Stomach (tissue), 9 donors: Measurements from ENCODE around the gene LRRC28. TPM values are rescaled to one million over a fixed set of nuclear protein-coding genes. Genes with fewer than 3 reads are reported as not detected.

ENCODE experiments used
- DNase-seq, 2 donors: peaks; one replicate each; pipeline versions ENCODE4 v3.0.0 to v3.0.0-alpha.2; 2013 to 2019
- H3K27ac ChIP-seq, 5 donors: fragments of 200-600 bp in 4 of 5; sonication (generic) in 4 of 5; one replicate each; pipeline ENCODE4 v1.5.1; 2013 to 2019; ENCODE audit warnings: mild to moderate bottlenecking in 1 of 5, moderate library complexity in 1 of 5
- H3K27me3 ChIP-seq, 3 donors: fragments of 200-600 bp; sonication (generic); one replicate each; pipeline ENCODE4 v1.5.1; 2017 to 2019; ENCODE audit warnings: mixed run types in 1 of 3
- H3K36me3 ChIP-seq, 4 donors: fragments of 200-600 bp; sonication (generic); 1 replicate in 3 of 4; 2 replicates in 1 of 4; pipeline ENCODE4 v1.5.1; 2016 to 2019
- H3K4me1 ChIP-seq, 4 donors: fragments of 200-600 bp; sonication (generic); one replicate each; pipeline ENCODE4 v1.5.1; 2016 to 2019
- H3K4me3 ChIP-seq, 4 donors: fragments of 200-600 bp; sonication (generic) in 3 of 4; one replicate each; pipeline ENCODE4 v1.5.1; 2016 to 2019; ENCODE audit warnings: mild to moderate bottlenecking in 1 of 4
- H3K9me3 ChIP-seq, 4 donors: fragments of 200-600 bp; sonication (generic); one replicate each; pipeline ENCODE4 v1.5.1; 2016 to 2019
- EP300 ChIP-seq: sonication (generic); formaldehyde crosslinking; IDR thresholded peaks from one replicate; pipeline ENCODE4 v1.6.1; 2017; ENCODE audit warnings: antibody characterized with exemption
- POLR2A ChIP-seq, 4 donors: fragments of 450-650 bp; IDR thresholded peaks; one replicate each; pipeline ENCODE4 v1.6.1; 2016; ENCODE audit warnings: antibody characterized with exemption in 4 of 4, control low read depth in 2 of 4, mild to moderate bottlenecking in 1 of 4, moderate library complexity in 1 of 4
- POLR2AphosphoS5 ChIP-seq, 3 donors: sonication (generic); formaldehyde crosslinking; IDR thresholded peaks; one replicate each; pipeline ENCODE4 v1.6.1; 2016; ENCODE audit warnings: antibody characterized with exemption in 3 of 3
- WGBS, 5 donors: extraction: QIAGEN DNeasy Blood & Tissue Kit in 3 of 5; methylation state at CpG; one replicate each; pipeline versions ENCODE4 v1.1.5 to v1.1.7; 2013 to 2018; 5-methylcytosine and 5-hydroxymethylcytosine counted together
- intact Hi-C: fragments of 100-400 bp; cut with DNase I; formaldehyde crosslinking; loops from one replicate; pipeline ENCODE4 v1.15.1; 2023; ENCODE audit warnings: low total_unique reads
- polyA plus RNA-seq, 3 donors: library from polyadenylated mRNA; stranded (reverse); fragments of 200-250 nt; gene quantifications; one replicate each; pipeline ENCODE4 v1.2.3, GENCODE V29; 2013
- total RNA-seq, 5 donors: library from RNA; depleted of rRNA; stranded (reverse); fragments of >200 nt; gene quantifications; one replicate each; pipeline versions ENCODE4 v1.1.0 to v1.2.3, GENCODE V29; 2014 to 2016
- TF ChIP-seq, protein P1 (sequence below), 7 experiments: fragments of 450-650 bp in 4 of 7; fragments of 200-600 bp in 3 of 7; sonication (generic) in 3 of 7; IDR thresholded peaks; one replicate each; pipeline ENCODE4 v1.5.1; 2016 to 2019; ENCODE audit warnings: antibody characterized with exemption in 7 of 7, control low read depth in 2 of 7, mild to moderate bottlenecking in 1 of 7
- donor health status: healthy with polysubstance abuse.
- donor health status: Bipolar disorder and iron deficiency.
- donor health status: healthy.

The LRRC28 gene
- total and polyA plus RNA-seq, 8 donors, result 9.6 to 82.6 (median 26.2) TPM

DNA sequence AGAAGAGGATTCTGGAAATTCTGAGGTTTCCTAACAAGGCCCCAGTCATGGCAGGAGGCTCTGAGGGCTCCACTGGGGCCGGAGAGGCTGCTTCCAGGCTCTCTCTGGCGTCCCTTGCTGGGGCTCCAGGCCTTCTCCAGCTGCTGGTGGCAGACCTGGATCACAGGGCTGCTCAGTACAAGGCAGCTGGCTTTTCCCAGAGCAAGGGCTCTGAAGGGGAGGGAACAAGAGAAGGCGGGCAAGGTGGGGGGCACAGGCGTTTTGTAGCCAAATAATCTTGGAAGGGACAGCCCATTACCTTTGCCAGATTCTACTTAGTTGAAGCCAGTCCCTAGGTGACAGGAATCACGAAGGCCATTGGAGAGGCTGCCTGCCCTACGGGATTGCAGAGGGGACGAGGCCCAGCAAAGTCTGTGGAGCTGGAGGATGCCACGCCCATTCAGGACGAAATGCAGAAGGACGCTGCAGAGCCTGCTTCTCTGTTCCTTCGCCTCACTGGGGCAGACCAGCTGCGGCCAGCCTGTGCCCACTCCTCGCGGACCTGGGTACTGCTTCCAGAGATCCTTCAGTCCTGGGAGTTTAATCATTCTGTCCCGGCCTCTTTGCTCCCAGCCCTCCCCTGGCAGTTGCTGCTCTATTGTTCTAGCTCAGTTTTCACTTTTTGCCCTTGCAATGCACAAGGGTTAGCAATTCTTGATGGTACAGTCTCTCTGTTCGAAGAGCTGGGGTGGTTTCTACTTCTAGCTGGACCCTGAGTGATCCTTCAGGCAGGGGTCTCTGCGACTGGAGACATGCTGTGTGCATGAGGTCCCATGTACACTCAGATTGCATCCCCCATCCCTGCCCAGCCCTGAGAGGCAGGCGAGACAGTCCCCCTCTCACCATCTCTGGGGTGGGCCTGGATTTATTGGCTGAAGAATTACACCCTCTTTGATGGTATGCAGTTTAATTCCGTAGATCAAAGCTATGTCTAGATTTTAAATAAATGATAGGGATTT lies 165.2 kb downstream of the LRRC28 start:
- intact Hi-C loops, result no loop called here
- no peaks in the 10 kb centered on the region for H3K9me3 ChIP-seq
- peak; percentile 12 to 14 for DNase-seq
- TF ChIP-seq, protein P1, sequence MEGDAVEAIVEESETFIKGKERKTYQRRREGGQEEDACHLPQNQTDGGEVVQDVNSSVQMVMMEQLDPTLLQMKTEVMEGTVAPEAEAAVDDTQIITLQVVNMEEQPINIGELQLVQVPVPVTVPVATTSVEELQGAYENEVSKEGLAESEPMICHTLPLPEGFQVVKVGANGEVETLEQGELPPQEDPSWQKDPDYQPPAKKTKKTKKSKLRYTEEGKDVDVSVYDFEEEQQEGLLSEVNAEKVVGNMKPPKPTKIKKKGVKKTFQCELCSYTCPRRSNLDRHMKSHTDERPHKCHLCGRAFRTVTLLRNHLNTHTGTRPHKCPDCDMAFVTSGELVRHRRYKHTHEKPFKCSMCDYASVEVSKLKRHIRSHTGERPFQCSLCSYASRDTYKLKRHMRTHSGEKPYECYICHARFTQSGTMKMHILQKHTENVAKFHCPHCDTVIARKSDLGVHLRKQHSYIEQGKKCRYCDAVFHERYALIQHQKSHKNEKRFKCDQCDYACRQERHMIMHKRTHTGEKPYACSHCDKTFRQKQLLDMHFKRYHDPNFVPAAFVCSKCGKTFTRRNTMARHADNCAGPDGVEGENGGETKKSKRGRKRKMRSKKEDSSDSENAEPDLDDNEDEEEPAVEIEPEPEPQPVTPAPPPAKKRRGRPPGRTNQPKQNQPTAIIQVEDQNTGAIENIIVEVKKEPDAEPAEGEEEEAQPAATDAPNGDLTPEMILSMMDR (IDR thresholded peaks at IDR 0.05), result no peak
- TF ChIP-seq POLR2A (IDR thresholded peaks at IDR 0.05) (no peak), EP300 (no peak), POLR2AphosphoS5 (IDR thresholded peaks at IDR 0.05) (no peak)
- H3K27ac ChIP-seq, result no peak overlapping the region
- peaks cover 0 to 7% (median 0%) of the 10 kb centered on the region in 4 donors for H3K4me1 ChIP-seq
- no peak overlapping the region for H3K4me3 ChIP-seq
- 74 to 83% (median 77%) methylated on average over 17 to 19 of the region's 19 CpGs for WGBS, 5 donors
- no peaks in the 10 kb centered on the region for H3K27me3 ChIP-seq
- H3K36me3 ChIP-seq, result no peaks in the 10 kb centered on the region

DNA sequence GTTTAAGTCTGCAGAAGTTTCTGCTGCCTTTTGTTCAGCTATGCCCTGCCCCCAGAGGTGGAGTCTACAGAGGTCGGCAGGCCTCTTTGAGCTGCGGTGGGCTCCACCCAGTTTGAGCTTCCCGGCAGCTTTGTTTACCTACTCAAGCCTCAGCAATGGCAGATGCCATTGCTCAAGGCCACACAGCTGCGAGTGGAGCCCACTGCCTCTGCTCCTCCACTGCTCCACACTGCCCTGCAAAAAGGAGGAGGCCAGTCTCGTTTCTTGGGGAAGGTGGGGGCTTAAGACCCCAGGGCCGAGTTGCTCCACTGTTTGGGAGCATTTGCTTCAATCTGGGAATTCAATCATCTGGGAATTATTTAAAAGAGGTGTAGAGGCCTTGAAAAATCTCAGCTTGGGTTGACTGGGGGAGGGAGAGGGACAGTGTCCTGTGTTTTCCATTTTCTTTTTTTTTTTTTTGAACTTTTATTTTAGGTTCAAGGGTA lies 169.9 kb downstream of the LRRC28 start:
- no peak overlapping the region for H3K4me3 ChIP-seq
- H3K27ac ChIP-seq, result no peak overlapping the region
- intact Hi-C loops, result no loop called here
- H3K4me1 ChIP-seq, result peaks cover 0 to 27% (median 17%) of the 10 kb centered on the region in 4 donors
- 15 to 24% (median 19%) methylated on average over 6 of the region's 6 CpGs for WGBS, 5 donors
- no peaks in the 10 kb centered on the region for H3K9me3 ChIP-seq
- TF ChIP-seq POLR2A (IDR thresholded peaks at IDR 0.05), result no peak
- TF ChIP-seq POLR2AphosphoS5 (IDR thresholded peaks at IDR 0.05), result no peak
- TF ChIP-seq, protein P1 (IDR thresholded peaks at IDR 0.05), result no peak
- no peak for TF ChIP-seq EP300
- no peaks in the 10 kb centered on the region for H3K36me3 ChIP-seq
- H3K27me3 ChIP-seq, result no peaks in the 10 kb centered on the region
- peak; percentile 53 to 66 for DNase-seq

DNA sequence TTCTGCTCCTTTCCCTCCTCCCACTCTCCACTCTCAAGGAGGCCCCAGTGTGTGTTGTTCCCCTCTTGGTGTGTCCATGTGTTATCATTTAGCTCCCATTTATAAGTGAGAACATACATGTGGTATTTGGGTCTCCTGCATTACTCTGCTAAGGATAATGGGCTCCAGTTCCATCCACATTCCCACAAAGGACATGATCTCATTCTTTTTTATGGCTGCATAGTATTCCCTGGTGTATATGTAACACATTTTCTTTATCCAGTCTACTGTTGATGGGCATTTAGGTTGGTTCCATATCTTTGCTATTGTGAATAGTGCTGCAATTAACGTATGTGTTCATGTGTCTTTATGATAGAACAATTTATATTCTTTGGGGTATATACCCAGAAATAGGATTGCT lies 170.5 kb downstream of the LRRC28 start:
- Histone ChIP-seq H3K27ac (no peak overlapping the region), H3K27me3 (no peaks in the 10 kb centered on the region), H3K4me3 (no peak overlapping the region), H3K9me3 (no peaks in the 10 kb centered on the region), H3K36me3 (no peaks in the 10 kb centered on the region), H3K4me1 (peaks cover 0 to 27% (median 17%) of the 10 kb centered on the region in 4 donors)
- no peak for DNase-seq
- intact Hi-C loops, result no loop called here
- 93 to 100% (median 97%) methylated on average over 1 of the region's 1 CpG for WGBS, 5 donors
- TF ChIP-seq POLR2A (IDR thresholded peaks at IDR 0.05) (no peak), POLR2AphosphoS5 (IDR thresholded peaks at IDR 0.05) (no peak), EP300 (no peak)
- TF ChIP-seq, protein P1 (IDR thresholded peaks at IDR 0.05), result no peak

DNA sequence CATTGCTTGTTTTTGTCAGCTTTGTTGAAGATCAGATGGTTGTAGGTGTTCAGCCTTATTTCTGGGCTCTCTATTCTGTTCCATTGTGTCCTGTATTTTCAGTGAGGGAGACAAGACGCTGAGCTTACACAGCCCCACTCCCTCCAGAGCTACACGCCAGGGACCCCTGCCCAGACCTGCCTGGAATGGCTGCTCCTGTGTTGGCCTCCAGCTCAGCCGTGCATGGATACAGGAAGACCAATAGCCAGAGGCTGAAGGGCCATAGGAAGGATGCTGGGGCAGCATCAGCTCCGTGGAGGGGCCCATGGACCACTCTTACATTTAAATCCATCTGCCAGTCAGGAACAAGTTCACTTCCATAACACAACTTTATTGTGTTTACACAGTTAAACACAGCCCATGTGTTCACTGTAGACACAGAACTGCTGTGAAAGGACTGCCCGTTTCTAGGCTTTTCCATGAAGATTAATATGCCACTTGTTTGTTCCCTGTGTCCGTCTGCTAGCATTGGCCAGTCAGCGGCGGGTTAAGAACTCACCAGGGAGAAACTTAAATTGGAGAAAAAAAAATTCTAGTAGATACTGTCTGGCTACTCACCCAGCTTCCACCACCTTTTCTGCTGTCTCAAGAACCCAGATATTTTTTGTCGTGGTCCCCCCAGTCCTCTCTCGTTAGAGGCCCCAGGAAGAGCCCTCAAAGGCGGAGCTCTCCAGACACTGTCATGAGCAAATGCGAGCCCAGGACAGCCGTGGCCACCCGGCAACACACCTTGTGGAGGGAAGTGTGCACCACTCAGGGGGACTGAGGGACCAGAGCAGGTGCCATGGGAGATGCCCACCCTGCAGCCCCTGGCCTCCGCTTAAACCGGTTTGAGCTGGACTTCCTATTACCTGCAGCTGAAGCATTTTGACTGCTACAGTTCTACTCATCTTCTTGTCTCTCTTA lies 172.2 kb downstream of the LRRC28 start:
- Histone ChIP-seq H3K27ac (no peak overlapping the region), H3K9me3 (no peaks in the 10 kb centered on the region), H3K4me1 (peaks cover 0 to 27% (median 17%) of the 10 kb centered on the region in 4 donors), H3K4me3 (no peak overlapping the region), H3K36me3 (no peaks in the 10 kb centered on the region), H3K27me3 (no peaks in the 10 kb centered on the region)
- 77 to 88% (median 79%) methylated on average over 16 of the region's 16 CpGs for WGBS, 5 donors
- intact Hi-C loops, result no loop called here
- TF ChIP-seq, protein P1 (IDR thresholded peaks at IDR 0.05), result no peak
- TF ChIP-seq POLR2A (IDR thresholded peaks at IDR 0.05), result no peak
- TF ChIP-seq EP300, result no peak
- no peak for TF ChIP-seq POLR2AphosphoS5 (IDR thresholded peaks at IDR 0.05)
- no peak for DNase-seq
